GM18508 (cell line): ENCODE results near the gene PHACTR4.
"Not testable (repeated sequence)": the region's sequence is repeated elsewhere in the genome, so short reads cannot be mapped to it uniquely, and the experiment has no call there.

Experiments
- ATAC-seq: cut with Tn5 transposase; IDR thresholded peaks from one replicate; pipeline ENCODE4 v1.9.1; 2021; ENCODE audit warnings: moderate number of reproducible peaks; ENCODE audit not compliant: insufficient read depth, unreplicated experiment

PHACTR4 gene

DNA sequence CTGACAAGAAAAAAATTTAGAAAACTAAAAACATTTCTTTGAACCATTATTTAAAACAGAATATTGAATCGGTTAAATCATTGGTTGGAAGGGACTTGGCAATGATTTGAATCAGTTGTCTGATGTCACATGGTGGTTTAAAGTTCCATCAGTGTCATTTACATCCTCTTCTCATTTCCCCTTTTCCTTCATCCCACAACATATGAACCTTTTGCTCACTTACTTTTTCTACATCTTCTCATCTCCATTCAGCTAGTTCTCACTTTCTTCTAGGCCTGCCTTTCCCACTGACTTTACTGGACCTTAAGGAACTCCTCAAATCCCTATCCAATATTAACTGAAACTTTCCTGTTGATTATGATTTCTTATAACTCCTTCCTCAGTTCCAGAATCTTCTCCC, 58.5 kb downstream of the PHACTR4 start:
- no peak for ATAC-seq

DNA sequence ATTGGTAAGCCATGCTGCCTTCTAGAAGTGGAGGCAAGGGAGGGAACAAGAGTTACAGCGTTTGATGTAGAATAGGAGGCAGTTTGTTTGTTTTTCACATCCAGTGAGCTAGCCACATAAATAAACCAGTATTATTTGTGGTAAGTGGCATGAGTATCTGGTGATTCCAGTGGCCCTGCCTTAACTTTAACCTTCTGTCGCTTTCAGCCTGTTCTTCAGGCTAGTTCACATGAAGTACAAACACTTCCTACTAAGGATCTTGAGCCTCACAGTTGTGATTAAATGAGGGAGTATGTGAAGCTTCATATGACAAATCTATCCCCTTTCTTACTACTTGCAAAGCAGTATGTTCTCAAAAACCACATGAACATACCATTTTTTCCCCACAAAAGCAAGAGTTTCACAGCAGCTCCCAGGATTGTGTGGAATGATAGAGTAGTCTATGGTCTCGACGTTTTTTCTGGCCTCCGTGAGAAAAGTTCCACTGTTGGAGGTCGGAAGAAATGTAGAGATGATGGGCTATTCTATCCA, 59.5 kb downstream of the PHACTR4 start:
- no peak for ATAC-seq

- no peak for ATAC-seq
Observed at GRCh38 chr1:28436211-28436769, 66.8 kb downstream of the PHACTR4 start.

DNA sequence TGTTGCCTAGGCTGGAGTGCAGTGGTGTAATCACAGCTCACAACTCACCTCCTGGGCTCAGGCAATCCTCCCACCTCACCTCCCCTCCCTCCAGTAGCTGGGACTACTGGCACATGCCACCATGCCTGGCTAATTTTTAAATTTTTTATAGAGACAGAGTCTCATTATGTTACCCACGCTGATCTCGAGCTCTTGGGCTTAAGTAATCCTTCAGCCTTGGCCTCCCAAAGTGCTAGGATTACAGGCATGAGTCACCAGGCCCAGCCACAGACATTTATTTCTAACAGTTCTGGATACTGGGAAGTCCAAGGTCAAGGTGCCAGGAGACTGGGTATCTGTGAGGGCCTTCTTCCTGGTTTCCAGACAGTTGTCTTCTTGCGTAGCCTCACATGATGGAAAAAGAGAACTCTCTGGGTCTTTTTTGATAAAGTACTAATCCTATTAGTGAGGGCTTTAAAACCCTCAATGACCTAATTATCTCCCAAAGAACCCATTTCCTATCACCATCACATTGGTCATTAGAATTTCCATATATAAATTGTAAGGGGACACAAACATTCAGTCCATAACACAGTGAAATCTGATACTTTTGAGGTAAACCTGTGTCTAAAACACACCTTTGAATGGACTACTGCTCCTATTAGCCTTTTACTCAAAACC, 67.9 kb downstream of the PHACTR4 start:
- ATAC-seq, result no peak

DNA sequence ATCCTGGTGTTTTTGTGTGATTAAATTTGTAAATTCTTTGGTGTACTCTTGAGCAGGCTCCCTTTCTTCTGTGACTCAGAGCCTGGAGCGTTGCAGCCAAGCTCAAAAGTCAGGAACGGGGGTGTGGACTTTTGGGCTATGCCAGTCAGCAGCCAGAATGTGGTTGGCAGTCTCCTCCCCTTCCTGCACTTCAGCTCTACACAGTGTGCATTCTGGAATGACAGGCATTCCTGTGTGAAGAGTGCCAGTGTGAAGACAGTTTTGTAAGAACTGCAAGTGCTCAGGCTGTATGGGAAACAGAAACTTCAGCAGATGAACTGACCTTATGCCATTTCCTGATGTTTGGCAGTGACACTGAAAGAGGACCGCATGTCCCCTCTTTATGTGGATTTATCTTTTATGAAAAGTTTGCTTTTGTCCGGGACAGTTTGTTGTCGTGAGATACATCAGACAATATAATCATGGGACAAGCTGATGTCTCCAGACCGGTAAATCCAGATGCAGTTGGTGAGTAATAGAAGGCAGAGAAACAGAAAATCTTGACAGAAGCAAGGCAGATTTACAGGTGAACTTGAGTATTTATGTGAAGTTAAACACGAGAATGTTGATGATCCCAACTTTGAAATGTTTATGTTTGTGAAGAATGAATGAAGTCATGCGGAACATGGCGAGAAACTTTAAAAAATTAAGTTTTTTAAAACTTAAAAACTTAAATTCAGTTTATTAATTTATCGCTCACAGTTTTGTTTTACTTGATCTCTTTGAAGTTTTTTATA, 68.6 kb downstream of the PHACTR4 start:
- ATAC-seq, result no peak

- ATAC-seq, result no peak
Observed at GRCh38 chr1:28439320-28439719, 69.8 kb downstream of the PHACTR4 start.

DNA sequence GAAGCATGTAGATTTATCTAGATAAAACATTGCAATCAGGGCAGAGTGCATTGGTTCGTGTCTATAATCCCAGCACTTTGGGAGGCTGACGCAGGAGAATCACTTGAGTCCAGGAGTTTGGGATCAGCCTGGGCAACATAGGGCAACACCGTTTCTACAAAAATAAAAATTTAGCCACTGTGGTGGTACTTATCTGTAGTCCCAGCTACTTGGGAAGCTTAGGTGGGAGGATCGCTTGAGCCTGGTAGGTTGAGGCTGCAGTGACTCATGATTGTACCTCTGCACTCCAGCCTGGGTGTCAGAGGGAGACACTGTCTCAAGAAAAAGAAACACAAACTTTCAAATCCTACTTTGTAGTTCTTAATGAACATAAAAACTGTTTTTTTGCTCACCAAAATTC, 72.1 kb downstream of the PHACTR4 start:
- ATAC-seq, result no peak

DNA sequence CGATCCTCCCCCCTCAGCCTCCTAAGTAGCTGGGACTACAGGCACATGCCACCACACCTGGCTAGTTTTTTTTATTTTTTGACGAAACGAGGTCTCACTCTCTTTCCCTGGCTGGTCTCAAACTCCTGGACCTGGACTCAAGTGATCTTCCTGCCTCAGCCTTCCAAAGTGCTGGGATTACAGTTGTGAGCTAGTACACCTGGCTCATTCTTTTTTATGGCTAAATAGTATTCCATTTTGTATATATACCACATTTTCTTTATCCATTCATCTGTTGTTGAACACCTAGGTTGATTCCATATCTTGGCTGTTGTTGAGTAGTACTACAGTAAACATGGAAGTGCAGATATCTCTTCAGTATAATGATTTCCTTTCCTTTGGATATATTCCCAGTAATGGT, 74.0 kb downstream of the PHACTR4 start:
- no peak for ATAC-seq

- no peak for ATAC-seq
Observed at GRCh38 chr1:28447679-28448078, 78.1 kb downstream of the PHACTR4 start.

DNA sequence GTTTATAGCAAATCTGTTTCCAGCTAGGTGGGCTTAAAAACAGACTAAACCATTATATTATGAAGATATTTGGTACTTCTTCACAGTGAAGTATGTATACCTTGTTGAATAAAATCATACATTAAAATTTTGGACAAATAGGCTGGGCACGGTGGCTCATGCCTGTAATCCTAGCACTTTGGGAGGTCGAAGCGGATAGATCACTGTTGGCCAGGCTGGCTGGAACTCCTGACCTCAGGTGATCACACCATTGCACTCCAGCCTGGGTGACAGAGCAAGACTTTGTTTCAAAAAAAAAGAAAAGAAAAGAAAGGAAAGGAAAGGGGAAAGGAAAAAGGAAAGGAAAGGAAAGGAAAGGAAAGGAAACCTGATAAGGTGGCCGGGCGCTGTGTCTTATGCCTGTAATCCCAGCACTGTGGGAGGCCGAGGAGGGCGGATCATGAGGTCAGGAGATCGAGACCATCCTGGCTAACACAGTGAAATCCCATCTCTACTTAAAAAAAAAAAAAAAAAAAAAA, 78.6 kb downstream of the PHACTR4 start:
- ATAC-seq, result not testable (repeated sequence)

DNA sequence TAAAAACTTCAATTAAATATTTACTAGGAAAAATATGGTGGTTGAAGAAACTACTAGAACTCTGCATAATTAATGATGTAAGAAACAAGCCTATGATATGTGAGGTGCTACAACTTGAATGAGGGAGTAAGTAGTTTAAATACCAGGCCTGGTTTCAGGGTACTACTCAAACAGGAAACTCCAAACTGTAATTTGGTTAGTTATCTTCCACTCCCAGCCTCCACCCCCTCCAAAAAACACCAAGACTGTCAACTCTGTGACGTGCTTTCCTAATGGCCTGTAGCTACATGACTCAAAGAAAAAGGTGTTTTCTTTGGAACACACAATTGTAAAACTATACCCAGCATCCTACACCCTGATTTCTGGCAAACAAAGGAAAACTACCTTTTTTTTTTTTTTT, 80.4 kb downstream of the PHACTR4 start:
- ATAC-seq, result no peak

- ATAC-seq, result no peak
Observed at GRCh38 chr1:28450561-28450960, 81.0 kb downstream of the PHACTR4 start.

DNA sequence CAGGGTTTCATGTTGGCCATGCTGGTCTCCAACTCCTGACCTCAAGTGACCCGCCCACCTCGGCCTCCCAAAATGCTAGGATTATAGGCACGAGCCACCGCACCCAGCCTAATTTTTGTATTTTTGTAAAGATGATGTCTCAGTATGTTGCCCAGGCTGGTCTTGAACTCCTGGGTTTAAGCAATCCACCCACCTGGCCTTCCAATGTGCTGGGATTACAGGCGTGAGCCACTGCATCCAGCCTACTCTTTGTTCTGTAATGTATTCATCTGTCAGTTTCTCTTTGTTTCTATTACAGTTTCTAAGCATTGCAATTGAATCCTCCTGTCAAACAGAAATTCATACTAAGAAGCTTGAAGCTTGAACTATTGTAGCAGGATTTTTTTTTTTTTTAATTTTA, 81.5 kb downstream of the PHACTR4 start:
- no peak for ATAC-seq

DNA sequence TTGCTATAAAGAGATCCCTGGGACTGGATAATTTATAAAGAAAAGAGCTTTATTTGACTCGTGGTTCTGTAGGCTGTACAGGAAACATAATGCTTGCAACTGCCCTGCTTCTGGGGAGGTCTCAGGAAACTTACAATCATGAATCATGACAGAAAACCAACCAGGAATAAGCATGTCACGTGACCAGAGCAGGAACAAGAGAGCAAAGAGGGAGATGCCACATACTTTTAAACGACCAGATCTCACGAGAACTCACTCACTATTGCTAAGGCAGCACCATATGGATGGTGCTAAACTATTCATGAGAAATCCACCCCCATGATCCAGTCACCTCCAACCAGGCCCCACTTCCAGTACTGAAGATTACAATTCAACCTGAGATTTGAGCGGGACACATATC, 86.5 kb downstream of the PHACTR4 start:
- no peak for ATAC-seq

- no peak for ATAC-seq
Observed at GRCh38 chr1:28457678-28458077, 88.1 kb downstream of the PHACTR4 start.

- ATAC-seq, result no peak
Observed at GRCh38 chr1:28458237-28459228, 89.0 kb downstream of the PHACTR4 start.

DNA sequence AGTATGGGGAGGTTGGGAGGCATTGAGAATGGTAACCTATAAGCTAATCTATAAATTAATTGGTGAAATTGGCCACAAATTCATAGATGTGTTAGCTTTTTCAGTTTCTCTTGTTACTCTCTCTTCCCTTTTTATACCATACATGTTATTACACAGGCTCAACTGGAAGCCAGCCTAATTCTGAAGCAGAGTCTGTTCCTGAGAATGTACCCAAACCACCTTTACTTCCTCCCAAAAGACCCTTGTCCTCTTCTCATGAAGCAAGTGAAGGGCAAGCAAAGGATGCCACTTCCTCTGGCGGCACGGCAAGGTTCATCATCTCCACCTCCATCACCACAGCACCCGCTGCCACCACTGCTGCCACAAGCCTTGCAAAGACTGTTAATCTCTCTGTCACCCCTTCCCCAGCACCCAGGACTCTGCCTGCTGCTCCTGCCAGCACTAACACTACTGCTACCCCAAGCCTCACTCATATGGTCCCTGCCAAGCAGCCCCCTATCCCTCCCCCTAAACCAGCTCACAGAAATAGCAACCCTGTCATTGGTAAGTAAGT, 96.8 kb downstream of the PHACTR4 start:
- no peak for ATAC-seq

DNA sequence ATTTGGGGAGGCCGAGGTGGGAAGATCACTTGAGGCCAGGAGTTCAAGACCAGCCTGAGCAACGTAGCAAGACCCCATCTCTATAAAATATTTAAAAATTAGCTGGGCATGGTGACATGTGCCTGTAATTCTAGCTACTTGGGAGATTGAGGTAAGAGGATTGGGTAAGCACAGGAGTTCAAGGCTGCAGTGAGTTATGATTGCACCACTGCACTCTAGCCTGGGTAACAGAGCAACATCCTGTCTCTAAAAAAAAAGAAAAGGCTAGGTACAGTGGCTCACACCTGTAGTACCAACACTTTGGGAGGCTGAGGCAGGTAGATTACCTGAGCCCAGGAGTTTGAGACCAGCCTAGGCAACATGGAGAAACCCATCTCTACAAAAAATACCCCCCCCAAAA, 100.6 kb downstream of the PHACTR4 start:
- ATAC-seq, result no peak

DNA sequence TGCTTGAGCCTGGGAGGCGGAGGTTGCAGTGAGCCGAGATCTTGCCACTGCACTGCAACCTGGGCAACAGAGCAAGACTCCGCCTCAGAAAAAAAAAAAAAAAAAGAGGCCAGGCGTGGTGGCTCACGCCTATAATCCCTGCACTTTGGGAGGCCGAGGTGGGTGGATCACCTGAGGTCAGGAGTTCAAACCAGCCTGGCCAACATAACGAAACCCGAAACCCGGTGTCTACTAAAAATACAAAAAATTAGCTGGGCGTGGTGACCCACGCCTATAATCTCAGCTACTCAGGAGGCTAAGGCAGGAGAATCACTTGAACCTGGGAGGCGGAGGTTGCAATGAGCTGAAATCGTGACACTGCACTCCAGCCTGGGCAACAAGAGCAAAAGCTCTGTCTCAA, 110.0 kb downstream of the PHACTR4 start:
- not testable (repeated sequence) for ATAC-seq

DNA sequence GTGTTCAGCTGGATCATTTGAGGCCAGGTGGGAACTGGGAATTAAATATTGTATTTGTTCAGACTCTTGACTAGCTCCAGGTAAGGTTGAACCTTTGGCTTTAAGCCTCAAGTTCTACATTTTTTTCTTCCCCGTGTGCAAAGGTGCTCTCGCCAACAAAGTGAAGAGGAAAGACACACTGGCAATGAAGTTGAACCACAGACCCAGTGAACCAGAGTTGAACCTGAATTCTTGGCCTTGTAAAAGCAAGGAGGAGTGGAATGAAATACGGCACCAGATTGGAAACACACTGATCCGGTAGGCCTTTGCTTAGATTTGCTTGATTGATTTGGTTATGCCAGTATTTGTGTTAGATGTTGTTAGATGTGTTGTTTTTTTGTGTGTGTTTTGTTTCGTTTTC, 110.8 kb downstream of the PHACTR4 start:
- no peak for ATAC-seq
